SU-DHL-6 (cell line): ENCODE results near the gene EPHB1.

Source experiments
- H2AFZ ChIP-seq: fragments of 200-600 bp; sonication (generic); 2 replicates; pipeline ENCODE4 v1.6.1; 2014; ENCODE audit warnings: low read depth, mild to moderate bottlenecking, moderate library complexity, mixed read lengths, antibody characterized with exemption, low read length; ENCODE audit not compliant: severe bottlenecking
- H3F3A ChIP-seq: fragments of 200-600 bp; shearing (Covaris generic); 2 replicates; pipeline ENCODE4 v1.6.0; 2016; ENCODE audit warnings: antibody characterized with exemption, mild to moderate bottlenecking; ENCODE audit not compliant: insufficient read depth
- H3K27ac ChIP-seq: fragments of 200-600 bp; sonication (generic); 2 replicates; pipeline ENCODE4 v1.5.1; 2016; ENCODE audit warnings: low read depth, mild to moderate bottlenecking, low read length, moderate library complexity, mixed read lengths
- H3K27me3 ChIP-seq: fragments of 200-600 bp; sonication (generic), shearing (Covaris generic); 2 replicates; pipeline ENCODE4 v1.6.0; 2014; ENCODE audit warnings: mild to moderate bottlenecking, low read length
- H3K36me3 ChIP-seq: fragments of 200-600 bp; sonication (generic); 2 replicates; pipeline ENCODE4 v1.6.1; 2014; ENCODE audit warnings: mild to moderate bottlenecking, low read length, mixed read lengths
- H3K4me2 ChIP-seq: fragments of 300-600, 200-600 bp; shearing (Covaris generic), sonication (generic); 2 replicates; pipeline ENCODE4 v1.6.0; 2014; ENCODE audit warnings: low read length, low read depth, mild to moderate bottlenecking; ENCODE audit not compliant: poor library complexity, severe bottlenecking
- H3K4me3 ChIP-seq: fragments of 200-600 bp; sonication (generic); 2 replicates; pipeline ENCODE4 v1.5.1; 2014; ENCODE audit warnings: antibody characterized with exemption, low read length, mild to moderate bottlenecking, mixed read lengths; ENCODE audit not compliant: insufficient read depth, poor library complexity, severe bottlenecking
- H3K79me2 ChIP-seq: fragments of 200-600 bp; sonication (generic); 2 replicates; pipeline ENCODE4 v1.6.1; 2014; ENCODE audit warnings: mild to moderate bottlenecking, low read length, moderate library complexity; ENCODE audit not compliant: insufficient read depth
- H3K9ac ChIP-seq: fragments of 200-600 bp; sonication (generic); 2 replicates; pipeline ENCODE4 v1.7.0; 2014; ENCODE audit warnings: mild to moderate bottlenecking, low read length
- H3K9me2 ChIP-seq: fragments of 200-600 bp; sonication (generic); replicated peaks from 2 replicates; pipeline ENCODE4 v1.6.1; 2014; ENCODE audit warnings: low read length; ENCODE audit not compliant: insufficient read depth
- H3K9me3 ChIP-seq: fragments of 200-600 bp; sonication (generic); 2 replicates; pipeline ENCODE4 v1.6.1; 2014; ENCODE audit warnings: low read length, mixed read lengths; ENCODE audit not compliant: insufficient read depth
- H4K20me1 ChIP-seq: fragments of 200-600 bp; sonication (generic); 2 replicates; pipeline ENCODE4 v1.6.1; 2014; ENCODE audit warnings: low read depth, mild to moderate bottlenecking, antibody characterized with exemption, low read length, moderate library complexity, mixed read lengths
- EZH2phosphoT487 ChIP-seq: fragments of 200-600 bp; sonication (generic), shearing (Covaris generic); conservative IDR thresholded peaks from 2 replicates; pipeline ENCODE4 v1.6.1; 2018; ENCODE audit warnings: mild to moderate bottlenecking, antibody characterized with exemption, low read length, moderate library complexity, mixed read lengths
- TF ChIP-seq, protein P1 (sequence below): fragments of 200-600 bp; sonication (generic); IDR thresholded peaks from one replicate; pipeline ENCODE4 v1.5.1; 2017; ENCODE audit warnings: antibody characterized with exemption, mild to moderate bottlenecking, low read length, moderate library complexity; ENCODE audit not compliant: insufficient read depth, poor library complexity, severe bottlenecking

EPHB1 gene

DNA sequence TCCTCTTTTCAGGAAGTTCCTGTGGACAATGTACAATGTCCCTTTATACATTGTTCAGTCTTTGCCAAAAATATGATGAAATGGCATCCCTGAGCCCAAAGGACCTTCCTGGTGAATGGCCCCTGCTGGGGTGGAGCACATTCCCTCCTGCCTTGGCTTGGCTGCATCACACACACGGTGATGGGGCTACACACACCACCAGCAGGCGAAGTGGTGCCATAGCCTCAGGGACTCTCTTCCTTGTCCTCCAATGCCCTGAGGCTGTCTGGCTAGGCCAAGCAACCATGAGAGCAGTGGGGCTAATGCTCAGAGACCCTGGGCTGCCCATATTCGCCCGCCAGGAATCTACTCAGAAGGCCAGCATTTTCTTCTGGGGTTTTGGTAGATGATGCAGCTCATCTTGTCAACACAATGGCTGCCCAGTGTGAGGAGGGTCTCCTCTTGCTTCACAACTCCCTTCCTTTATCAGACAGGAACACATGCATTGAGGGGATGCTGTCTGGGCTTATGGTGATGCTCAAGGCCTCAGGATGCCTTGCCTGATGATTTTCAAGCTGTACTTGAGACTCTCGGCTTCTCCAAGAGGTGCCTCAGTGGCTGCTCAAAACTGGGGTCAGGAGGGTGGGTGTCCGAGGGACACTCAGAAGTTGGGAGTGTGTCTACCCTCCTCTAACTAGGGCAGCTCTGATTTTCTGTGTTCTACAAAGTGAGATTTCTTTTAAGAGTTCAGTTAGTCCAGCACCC lies 40.9 kb upstream of the EPHB1 start:
- H3K4me2 ChIP-seq: no peak overlapping the region
- H3F3A ChIP-seq: no peaks in the 10 kb centered on the region
- H3K79me2 ChIP-seq: no peaks in the 10 kb centered on the region
- H3K9ac ChIP-seq: no peak overlapping the region
- H3K36me3 ChIP-seq: no peaks in the 10 kb centered on the region
- no peak overlapping the region for H3K27ac ChIP-seq
- H4K20me1 ChIP-seq: no peaks in the 10 kb centered on the region
- H3K9me2 ChIP-seq: no peaks in the 10 kb centered on the region
- no peak overlapping the region for H3K4me3 ChIP-seq
- H3K27me3 ChIP-seq: no peaks in the 10 kb centered on the region
- TF ChIP-seq EZH2phosphoT487: no peak
- TF ChIP-seq, protein P1, sequence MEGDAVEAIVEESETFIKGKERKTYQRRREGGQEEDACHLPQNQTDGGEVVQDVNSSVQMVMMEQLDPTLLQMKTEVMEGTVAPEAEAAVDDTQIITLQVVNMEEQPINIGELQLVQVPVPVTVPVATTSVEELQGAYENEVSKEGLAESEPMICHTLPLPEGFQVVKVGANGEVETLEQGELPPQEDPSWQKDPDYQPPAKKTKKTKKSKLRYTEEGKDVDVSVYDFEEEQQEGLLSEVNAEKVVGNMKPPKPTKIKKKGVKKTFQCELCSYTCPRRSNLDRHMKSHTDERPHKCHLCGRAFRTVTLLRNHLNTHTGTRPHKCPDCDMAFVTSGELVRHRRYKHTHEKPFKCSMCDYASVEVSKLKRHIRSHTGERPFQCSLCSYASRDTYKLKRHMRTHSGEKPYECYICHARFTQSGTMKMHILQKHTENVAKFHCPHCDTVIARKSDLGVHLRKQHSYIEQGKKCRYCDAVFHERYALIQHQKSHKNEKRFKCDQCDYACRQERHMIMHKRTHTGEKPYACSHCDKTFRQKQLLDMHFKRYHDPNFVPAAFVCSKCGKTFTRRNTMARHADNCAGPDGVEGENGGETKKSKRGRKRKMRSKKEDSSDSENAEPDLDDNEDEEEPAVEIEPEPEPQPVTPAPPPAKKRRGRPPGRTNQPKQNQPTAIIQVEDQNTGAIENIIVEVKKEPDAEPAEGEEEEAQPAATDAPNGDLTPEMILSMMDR: no peak
- no peak overlapping the region for H2AFZ ChIP-seq
- H3K9me3 ChIP-seq: no peaks in the 10 kb centered on the region

DNA sequence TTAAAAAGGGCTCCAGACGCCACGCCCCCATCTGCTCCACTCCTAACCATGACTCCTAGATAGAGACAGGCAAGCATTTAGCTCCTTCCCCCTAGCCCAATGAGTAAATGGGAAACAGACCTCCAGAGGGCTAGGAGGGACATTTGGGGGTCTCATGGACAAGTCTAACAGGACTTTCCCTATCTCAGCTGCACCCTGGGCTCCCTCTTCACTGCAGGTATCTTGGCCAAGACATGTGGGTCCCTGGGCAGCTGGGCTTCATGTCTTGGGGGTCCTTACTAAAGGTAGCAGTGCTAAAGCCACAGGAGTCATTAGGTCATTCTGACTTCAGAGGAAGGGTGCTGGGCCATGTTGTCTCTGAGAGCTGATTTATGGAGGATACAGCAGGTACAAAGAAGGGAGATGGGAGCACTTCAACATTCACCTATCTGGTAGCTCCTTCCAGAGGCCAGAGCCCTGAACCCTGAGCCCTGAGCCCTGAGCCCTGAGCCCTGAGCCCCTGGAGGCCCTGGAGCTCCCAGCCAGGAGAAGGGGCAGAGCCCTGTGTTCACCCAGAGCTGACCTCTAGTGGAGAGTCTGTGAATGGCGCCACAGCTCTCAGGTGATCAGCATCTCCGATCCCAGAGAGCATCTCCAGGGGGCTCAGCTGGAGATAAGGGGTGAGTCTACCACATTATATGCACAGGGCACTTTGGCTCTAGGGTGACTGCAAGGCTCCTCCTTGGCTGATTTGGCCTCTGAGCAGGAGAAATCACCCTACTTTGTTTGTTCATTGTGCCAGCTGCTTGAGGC lies 40.1 kb upstream of the EPHB1 start:
- H3K36me3 ChIP-seq: no peaks in the 10 kb centered on the region
- no peaks in the 10 kb centered on the region for H3F3A ChIP-seq
- no peak for TF ChIP-seq EZH2phosphoT487
- TF ChIP-seq, protein P1: peak; percentile 53
- no peak overlapping the region for H3K27ac ChIP-seq
- no peak overlapping the region for H2AFZ ChIP-seq
- H4K20me1 ChIP-seq: no peaks in the 10 kb centered on the region
- H3K4me3 ChIP-seq: no peak overlapping the region
- no peak overlapping the region for H3K4me2 ChIP-seq
- H3K9ac ChIP-seq: no peak overlapping the region
- no peaks in the 10 kb centered on the region for H3K9me3 ChIP-seq
- H3K79me2 ChIP-seq: no peaks in the 10 kb centered on the region
- no peaks in the 10 kb centered on the region for H3K27me3 ChIP-seq
- no peaks in the 10 kb centered on the region for H3K9me2 ChIP-seq

DNA sequence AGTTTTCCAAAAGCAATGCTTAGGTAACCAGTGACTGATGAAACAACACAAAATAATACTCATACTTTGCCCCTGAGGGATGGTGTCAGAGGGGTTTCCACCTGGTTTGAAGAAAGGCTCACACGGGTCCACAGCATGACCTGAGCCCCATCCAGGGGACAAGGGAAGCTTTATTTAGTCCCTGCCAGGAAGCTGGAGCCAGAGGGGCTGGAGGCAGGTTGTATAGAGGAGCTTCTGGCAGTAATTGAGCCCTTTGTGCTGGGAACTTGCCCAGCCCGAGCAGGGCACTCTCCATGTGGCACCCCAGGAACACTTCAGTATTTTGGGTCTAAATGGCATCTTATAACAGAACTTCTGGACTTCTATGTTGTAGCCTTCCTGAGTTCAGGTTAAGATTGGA lies 39.2 kb upstream of the EPHB1 start:
- Histone ChIP-seq H3F3A (no peaks in the 10 kb centered on the region), H3K9ac (no peak overlapping the region), H4K20me1 (no peaks in the 10 kb centered on the region), H3K27ac (no peak overlapping the region), H2AFZ (no peak overlapping the region), H3K9me3 (no peaks in the 10 kb centered on the region), H3K27me3 (no peaks in the 10 kb centered on the region), H3K9me2 (no peaks in the 10 kb centered on the region), H3K79me2 (no peaks in the 10 kb centered on the region), H3K4me2 (no peak overlapping the region), H3K36me3 (no peaks in the 10 kb centered on the region), H3K4me3 (no peak overlapping the region)
- no peak for TF ChIP-seq EZH2phosphoT487
- TF ChIP-seq, protein P1: no peak
